Thoracic aorta endothelial cell (primary cell): ENCODE measurements around the gene HBG2. TPM values are rescaled to one million over a fixed set of nuclear protein-coding genes. Genes with fewer than 3 reads are reported as not detected.

Experiments used
- total RNA-seq: library from RNA; depleted of rRNA; stranded (reverse); fragments of >200 nt; gene quantifications from 2 replicates; pipeline ENCODE4 v1.2.3, GENCODE V29; 2012

The HBG2 gene
- not detected in 2 replicates for total RNA-seq

GRCh38 chr11:5254646-5255413 is at the start of gene HBG2:
Gene HBG2 (minus strand): TSS chr11:5254781. CDS start chr11:5254728, 53 bp downstream.

DNA sequence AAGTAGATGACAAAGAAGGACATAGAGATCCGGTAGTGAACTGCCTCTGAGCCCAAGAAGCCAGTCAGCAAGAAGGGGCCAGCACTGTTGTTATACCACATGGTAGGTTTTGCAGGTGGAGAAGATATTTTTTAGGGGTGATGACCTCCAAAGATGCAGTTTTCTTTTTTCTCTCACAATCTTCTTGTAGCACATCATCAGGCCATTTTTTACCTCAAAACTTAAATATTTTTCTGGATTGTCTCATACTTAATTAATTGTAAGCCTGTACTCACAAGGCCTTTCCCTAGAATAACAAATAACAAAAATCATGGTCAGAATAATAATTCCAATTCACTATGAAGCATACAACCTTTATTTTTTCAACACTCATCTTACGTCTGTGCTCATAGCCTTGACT is 47.3 kb upstream of the HBG2 start, which contains the start of gene OR51B4:
Gene OR51B4 (minus strand): TSS at position 101 of the 400 bp plus-strand sequence. CDS start 0 bp downstream, at position 101.

DNA sequence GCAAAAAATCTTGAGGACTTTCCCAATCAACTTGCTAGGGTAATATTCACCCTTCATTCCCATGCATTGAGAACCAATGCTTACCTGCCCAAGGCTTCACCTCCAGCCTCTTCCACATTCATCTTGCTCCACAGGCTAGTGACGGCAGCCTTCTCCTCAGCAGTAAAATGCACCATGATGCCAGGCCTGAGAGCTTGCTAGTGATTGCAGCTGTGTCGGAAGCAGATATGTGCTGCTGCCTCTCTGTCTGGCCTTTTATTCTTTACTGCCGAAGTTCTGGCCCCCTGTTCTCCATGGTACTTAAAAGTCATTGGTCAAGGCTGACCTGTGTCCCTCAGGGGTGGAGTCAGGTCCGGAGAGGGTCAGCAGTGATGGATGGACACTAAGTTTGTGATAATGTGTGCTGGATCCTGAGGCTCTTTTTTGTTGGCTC is 15.2 kb upstream of the HBG2 start, which contains the start of gene HBE1:
Gene HBE1 (minus strand): TSS at position 231 of the 433 bp plus-strand sequence. CDS start 55 bp downstream, at position 176.

GRCh38 chr11:5249807-5250396 is 4.7 kb downstream of the HBG2 start, which contains the start of gene HBG1:
Gene HBG1 (minus strand): TSS chr11:5249857. CDS start chr11:5249804, 53 bp downstream.

GRCh38 chr11:5234381-5234834 is 20.2 kb downstream of the HBG2 start, which contains the start of gene HBD:
Gene HBD (minus strand): TSS chr11:5234483. CDS start chr11:5234433, 50 bp downstream.

DNA sequence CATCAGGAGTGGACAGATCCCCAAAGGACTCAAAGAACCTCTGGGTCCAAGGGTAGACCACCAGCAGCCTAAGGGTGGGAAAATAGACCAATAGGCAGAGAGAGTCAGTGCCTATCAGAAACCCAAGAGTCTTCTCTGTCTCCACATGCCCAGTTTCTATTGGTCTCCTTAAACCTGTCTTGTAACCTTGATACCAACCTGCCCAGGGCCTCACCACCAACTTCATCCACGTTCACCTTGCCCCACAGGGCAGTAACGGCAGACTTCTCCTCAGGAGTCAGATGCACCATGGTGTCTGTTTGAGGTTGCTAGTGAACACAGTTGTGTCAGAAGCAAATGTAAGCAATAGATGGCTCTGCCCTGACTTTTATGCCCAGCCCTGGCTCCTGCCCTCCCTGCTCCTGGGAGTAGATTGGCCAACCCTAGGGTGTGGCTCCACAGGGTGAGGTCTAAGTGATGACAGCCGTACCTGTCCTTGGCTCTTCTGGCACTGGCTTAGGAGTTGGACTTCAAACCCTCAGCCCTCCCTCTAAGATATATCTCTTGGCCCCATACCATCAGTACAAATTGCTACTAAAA is 27.8 kb downstream of the HBG2 start, which contains the start of gene HBB:
Gene HBB (minus strand): TSS at position 340 of the 579 bp plus-strand sequence. CDS start 50 bp downstream, at position 290.

Other genes starting within 250 kb of the HBG2 start
- gene OR52J3, start 208.3 kb downstream of the HBG2 start, total RNA-seq = not detected in 2 replicates
- gene OR52E2, start 195.2 kb downstream of the HBG2 start, total RNA-seq = not detected in 2 replicates
- not detected in 2 replicates for gene OR52E1, start 185.2 kb downstream of the HBG2 start, total RNA-seq
- gene OR52A5, start 116.4 kb downstream of the HBG2 start, total RNA-seq = not detected in 2 replicates
- gene OR52A1, start 100.0 kb downstream of the HBG2 start, total RNA-seq = not detected in 2 replicates
- gene OR51V1, start 54.1 kb downstream of the HBG2 start, total RNA-seq = not detected in 2 replicates
- gene HBB, start 27.7 kb downstream of the HBG2 start, total RNA-seq = not detected in 2 replicates
- not detected in 2 replicates for gene HBD, start 20.3 kb downstream of the HBG2 start, total RNA-seq
- gene HBG1, start 4.9 kb downstream of the HBG2 start, total RNA-seq = not detected in 2 replicates
- gene HBE1, start 15.2 kb upstream of the HBG2 start, total RNA-seq = not detected in 2 replicates
- not detected in 2 replicates for gene OR51B4, start 47.2 kb upstream of the HBG2 start, total RNA-seq
- not detected in 2 replicates for gene OR51B2, start 69.5 kb upstream of the HBG2 start, total RNA-seq
- not detected in 2 replicates for gene OR51B5, start 88.7 kb upstream of the HBG2 start, total RNA-seq
- not detected in 2 replicates for gene OR51B6, start 96.7 kb upstream of the HBG2 start, total RNA-seq
- not detected in 2 replicates for gene OR51M1, start 129.0 kb upstream of the HBG2 start, total RNA-seq
- not detected in 2 replicates for gene OR51Q1, start 167.3 kb upstream of the HBG2 start, total RNA-seq
- not detected in 2 replicates for gene OR51I1, start 186.7 kb upstream of the HBG2 start, total RNA-seq
- not detected in 2 replicates for gene OR51I2, start 194.5 kb upstream of the HBG2 start, total RNA-seq
- not detected in 2 replicates for gene OR52D1, start 233.9 kb upstream of the HBG2 start, total RNA-seq